Smooth muscle cell (in vitro differentiated cells): ENCODE results near the gene TCTN1. TPM values are rescaled to one million over a fixed set of nuclear protein-coding genes. Genes with fewer than 3 reads are reported as not detected.

Experiments
- DNase-seq: peaks from one replicate; lab custom pipeline; 2025; ENCODE audit not compliant: unreplicated experiment; lab: John Stamatoyannopoulos, UW
- H2AFZ ChIP-seq: fragments of 200-600 bp; sonication (generic); 2 replicates; pipeline ENCODE4 v1.6.0; 2016; ENCODE audit warnings: antibody characterized with exemption, low read depth, mild to moderate bottlenecking
- H3F3A ChIP-seq: fragments of 200-600 bp; sonication (generic); 2 replicates; pipeline ENCODE4 v1.6.0; 2017; ENCODE audit warnings: antibody characterized with exemption, low read depth
- H3K27ac ChIP-seq: fragments of 200-600 bp; sonication (generic); 2 replicates; pipeline ENCODE4 v1.5.1; 2016; ENCODE audit warnings: low read depth, mild to moderate bottlenecking
- H3K27me3 ChIP-seq: fragments of 200-600 bp; sonication (generic); 2 replicates; pipeline ENCODE4 v1.6.1; 2016; ENCODE audit warnings: low read depth, mild to moderate bottlenecking
- H3K36me3 ChIP-seq: fragments of 200-600 bp; sonication (generic); 2 replicates; pipeline ENCODE4 v1.5.1; 2016; ENCODE audit warnings: low read depth
- H3K4me1 ChIP-seq: fragments of 200-600 bp; sonication (generic); 2 replicates; pipeline ENCODE4 v1.5.1; 2016; ENCODE audit warnings: low read depth
- H3K4me2 ChIP-seq: fragments of 200-600 bp; sonication (generic); 2 replicates; pipeline ENCODE4 v1.6.0; 2016; ENCODE audit warnings: mild to moderate bottlenecking
- H3K4me3 ChIP-seq: fragments of 200-600 bp; sonication (generic); 2 replicates; pipeline ENCODE4 v1.5.1; 2016; ENCODE audit warnings: mild to moderate bottlenecking
- H3K79me2 ChIP-seq: fragments of 200-600 bp; sonication (generic); 2 replicates; pipeline ENCODE4 v1.6.0; 2016; ENCODE audit warnings: low read depth, mild to moderate bottlenecking
- H3K9ac ChIP-seq: fragments of 200-600 bp; sonication (generic); 2 replicates; pipeline ENCODE4 v1.6.0; 2016; ENCODE audit warnings: low read depth
- H3K9me3 ChIP-seq: fragments of 200-600 bp; sonication (generic); replicated peaks from 2 replicates; pipeline ENCODE4 v1.5.1; 2016; ENCODE audit warnings: low read depth
- H4K20me1 ChIP-seq: fragments of 200-600 bp; sonication (generic); 2 replicates; pipeline ENCODE4 v1.6.0; 2016; ENCODE audit warnings: low read depth
- WGBS: methylation state at CpG from one replicate; pipeline ENCODE4 v1.1.7; 2016; ENCODE audit warnings: low lambda C conversion rate; 5-methylcytosine and 5-hydroxymethylcytosine counted together
- polyA plus RNA-seq: library from polyadenylated mRNA; unstranded; fragments of >200 nt; fragmentation: Nextera tagmentation; extraction: Ambion mirVana; gene quantifications from 2 replicates; pipeline ENCODE4 v1.2.1, GENCODE V29; 2016
- total RNA-seq: library from RNA; depleted of rRNA; stranded (reverse); fragments of >200 nt; gene quantifications from 2 replicates; pipeline ENCODE4 v1.2.3, GENCODE V29; 2014
- TF ChIP-seq, protein P1 (sequence below): fragments of 200-600 bp; sonication (generic); IDR thresholded peaks from 2 replicates; pipeline ENCODE4 v1.5.1; 2017; ENCODE audit warnings: borderline replicate concordance, mild to moderate bottlenecking, antibody characterized with exemption; ENCODE audit not compliant: insufficient read depth, poor library complexity, severe bottlenecking

Gene TCTN1
- total and polyA plus RNA-seq, 2 experiments from 2014 or later = 22.5 to 28.4 TPM

DNA sequence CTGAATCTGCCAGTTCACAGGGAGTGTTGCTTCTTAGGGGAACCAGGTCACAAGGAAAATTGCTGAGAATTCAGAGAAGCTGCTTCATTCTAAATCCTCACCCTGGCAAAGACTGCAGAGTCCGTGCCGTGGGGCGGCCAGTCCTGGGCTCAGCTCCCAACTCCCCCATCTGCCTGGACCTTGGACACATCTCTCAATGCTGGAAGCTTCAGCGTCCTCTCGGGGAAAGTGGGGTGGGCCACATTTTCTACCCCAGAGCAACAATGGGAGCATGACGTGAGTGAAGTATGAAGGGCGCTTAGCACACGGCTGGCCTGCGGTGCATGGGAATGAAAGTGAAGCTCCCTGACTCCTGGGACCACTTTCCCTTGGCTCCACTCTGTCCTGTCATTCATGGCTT lies 43.8 kb downstream of the TCTN1 start:
- DNase-seq = no peak
- Histone ChIP-seq H3F3A (no peaks in the 10 kb centered on the region), H3K9me3 (no peaks in the 10 kb centered on the region), H3K27ac (no peak overlapping the region), H3K4me3 (no peak overlapping the region), H3K36me3 (no peaks in the 10 kb centered on the region), H2AFZ (no peak overlapping the region), H3K9ac (no peak overlapping the region), H3K4me1 (no peaks in the 10 kb centered on the region), H3K79me2 (no peaks in the 10 kb centered on the region), H4K20me1 (no peaks in the 10 kb centered on the region), H3K27me3 (no peaks in the 10 kb centered on the region), H3K4me2 (no peak overlapping the region)
- TF ChIP-seq, protein P1, sequence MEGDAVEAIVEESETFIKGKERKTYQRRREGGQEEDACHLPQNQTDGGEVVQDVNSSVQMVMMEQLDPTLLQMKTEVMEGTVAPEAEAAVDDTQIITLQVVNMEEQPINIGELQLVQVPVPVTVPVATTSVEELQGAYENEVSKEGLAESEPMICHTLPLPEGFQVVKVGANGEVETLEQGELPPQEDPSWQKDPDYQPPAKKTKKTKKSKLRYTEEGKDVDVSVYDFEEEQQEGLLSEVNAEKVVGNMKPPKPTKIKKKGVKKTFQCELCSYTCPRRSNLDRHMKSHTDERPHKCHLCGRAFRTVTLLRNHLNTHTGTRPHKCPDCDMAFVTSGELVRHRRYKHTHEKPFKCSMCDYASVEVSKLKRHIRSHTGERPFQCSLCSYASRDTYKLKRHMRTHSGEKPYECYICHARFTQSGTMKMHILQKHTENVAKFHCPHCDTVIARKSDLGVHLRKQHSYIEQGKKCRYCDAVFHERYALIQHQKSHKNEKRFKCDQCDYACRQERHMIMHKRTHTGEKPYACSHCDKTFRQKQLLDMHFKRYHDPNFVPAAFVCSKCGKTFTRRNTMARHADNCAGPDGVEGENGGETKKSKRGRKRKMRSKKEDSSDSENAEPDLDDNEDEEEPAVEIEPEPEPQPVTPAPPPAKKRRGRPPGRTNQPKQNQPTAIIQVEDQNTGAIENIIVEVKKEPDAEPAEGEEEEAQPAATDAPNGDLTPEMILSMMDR = no peak
- WGBS = 93% methylated on average over 9 of the region's 9 CpGs

DNA sequence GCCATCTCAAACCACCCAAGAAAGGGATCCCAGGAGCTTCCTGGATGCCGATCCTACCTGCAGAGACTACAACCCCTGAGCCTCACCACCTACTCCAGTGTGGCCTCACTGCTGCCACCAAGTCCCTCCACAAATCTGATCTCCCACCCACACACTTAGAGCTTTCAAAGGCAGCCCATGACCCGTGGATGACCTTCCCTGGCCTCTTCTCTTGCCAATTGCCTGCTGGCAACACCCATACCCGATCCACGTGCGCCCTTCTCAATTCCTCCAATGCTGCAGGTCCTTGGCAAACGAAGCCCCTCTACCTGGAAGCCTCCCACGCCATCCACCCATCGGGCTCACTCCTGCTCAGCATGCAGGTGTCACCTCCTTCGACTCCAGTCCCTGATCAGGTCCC lies 44.3 kb downstream of the TCTN1 start:
- no peak overlapping the region for H3K4me3 ChIP-seq
- no peaks in the 10 kb centered on the region for H3K36me3 ChIP-seq
- H3K79me2 ChIP-seq = no peaks in the 10 kb centered on the region
- no peak for DNase-seq
- WGBS = 97% methylated on average over 9 of the region's 9 CpGs
- no peak overlapping the region for H3K9ac ChIP-seq
- H3K9me3 ChIP-seq = no peaks in the 10 kb centered on the region
- H4K20me1 ChIP-seq = no peaks in the 10 kb centered on the region
- TF ChIP-seq, protein P1 = no peak
- H3F3A ChIP-seq = no peaks in the 10 kb centered on the region
- H3K4me2 ChIP-seq = no peak overlapping the region
- no peaks in the 10 kb centered on the region for H3K27me3 ChIP-seq
- H3K4me1 ChIP-seq = no peaks in the 10 kb centered on the region
- H2AFZ ChIP-seq = no peak overlapping the region
- no peak overlapping the region for H3K27ac ChIP-seq

DNA sequence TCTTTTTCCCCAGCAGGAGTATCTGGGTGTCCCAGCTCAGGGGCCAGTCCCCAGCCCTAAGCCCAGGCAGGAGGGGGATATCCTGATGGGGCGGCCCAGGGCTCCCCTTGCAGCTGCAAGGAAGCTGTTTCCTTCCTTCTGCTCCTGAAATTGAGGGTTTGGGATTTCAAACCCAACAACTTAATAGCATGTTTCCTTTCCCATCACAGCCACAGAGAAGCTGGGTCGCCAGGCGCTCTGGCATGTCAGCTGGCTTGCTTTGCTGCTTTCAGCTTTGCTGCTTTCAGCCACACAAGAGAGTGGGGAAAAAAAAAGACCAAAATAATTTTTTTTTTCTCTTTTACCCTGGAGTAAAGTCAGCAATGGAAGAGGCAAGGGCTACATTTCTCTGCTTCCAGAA lies 44.9 kb downstream of the TCTN1 start:
- TF ChIP-seq, protein P1 = no peak
- Histone ChIP-seq H3K36me3 (no peaks in the 10 kb centered on the region), H3K9ac (no peak overlapping the region), H3K9me3 (no peaks in the 10 kb centered on the region), H3F3A (no peaks in the 10 kb centered on the region), H3K4me2 (no peak overlapping the region), H3K27ac (no peak overlapping the region), H4K20me1 (no peaks in the 10 kb centered on the region), H3K27me3 (no peaks in the 10 kb centered on the region), H3K4me1 (no peaks in the 10 kb centered on the region), H2AFZ (no peak overlapping the region), H3K79me2 (no peaks in the 10 kb centered on the region), H3K4me3 (no peak overlapping the region)
- DNase-seq = no peak
- WGBS = 86% methylated on average over 3 of the region's 3 CpGs

DNA sequence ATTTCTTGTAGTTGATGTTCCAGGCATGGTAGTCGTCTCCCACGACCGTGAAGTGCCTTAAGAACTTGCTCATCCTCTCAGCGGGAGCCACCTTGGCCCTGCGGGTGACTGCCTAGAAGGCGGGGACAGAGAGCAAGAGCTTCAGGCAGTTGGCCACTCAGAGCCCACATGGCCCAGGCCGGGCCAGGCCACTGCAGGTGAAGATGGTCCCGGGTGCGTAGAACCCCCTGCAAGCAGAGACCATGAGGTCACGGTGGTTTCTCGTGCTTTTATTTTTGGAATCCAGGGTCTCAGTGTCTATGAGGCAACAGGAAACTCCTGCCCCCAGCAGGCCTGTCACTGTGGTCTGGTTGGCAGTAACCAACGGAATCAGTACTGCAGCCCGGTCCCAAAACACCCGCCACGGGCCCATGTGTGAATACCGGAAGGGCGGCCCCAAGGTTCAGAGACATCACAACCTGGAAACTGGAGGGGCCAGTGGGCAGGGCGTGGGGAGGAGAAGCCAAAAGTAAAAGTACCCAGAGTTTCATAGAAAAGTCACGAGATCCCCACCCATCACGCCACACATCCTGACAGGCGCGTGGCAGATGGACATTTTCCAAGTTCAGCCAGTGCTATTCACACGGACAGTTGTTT lies 47.5 kb downstream of the TCTN1 start:
- Histone ChIP-seq H3K9me3 (peaks cover 3% of the 10 kb centered on the region), H3K79me2 (no peaks in the 10 kb centered on the region), H4K20me1 (no peaks in the 10 kb centered on the region), H2AFZ (no peak overlapping the region), H3K36me3 (no peaks in the 10 kb centered on the region), H3F3A (no peaks in the 10 kb centered on the region), H3K27me3 (no peaks in the 10 kb centered on the region), H3K9ac (no peak overlapping the region), H3K27ac (no peak overlapping the region), H3K4me1 (no peaks in the 10 kb centered on the region), H3K4me3 (no peak overlapping the region), H3K4me2 (no peak overlapping the region)
- DNase-seq = no peak
- TF ChIP-seq, protein P1 = no peak
- 89% methylated on average over 23 of the region's 23 CpGs for WGBS
